Transverse colon (tissue), 4 donors: ENCODE measurements around the gene ADD3.

Source experiments
- POLR2AphosphoS5 ChIP-seq, 3 donors: sonication (generic); formaldehyde crosslinking; IDR thresholded peaks; one replicate each; pipeline ENCODE4 v1.6.1; 2016; ENCODE audit warnings: antibody characterized with exemption in 3 of 3
- TF ChIP-seq, protein P1 (sequence below), 5 experiments: fragments of 200-600 bp in 3 of 5; fragments of 450-650 bp in 2 of 5; sonication (generic) in 3 of 5; IDR thresholded peaks; 1 replicate in 2 of 5; 2 replicates in 3 of 5; pipeline ENCODE4 v1.5.1; 2016 to 2017; ENCODE audit warnings: antibody characterized with exemption in 5 of 5, inconsistent platforms in 3 of 5, mild to moderate bottlenecking in 2 of 5, moderate library complexity in 1 of 5

DNA sequence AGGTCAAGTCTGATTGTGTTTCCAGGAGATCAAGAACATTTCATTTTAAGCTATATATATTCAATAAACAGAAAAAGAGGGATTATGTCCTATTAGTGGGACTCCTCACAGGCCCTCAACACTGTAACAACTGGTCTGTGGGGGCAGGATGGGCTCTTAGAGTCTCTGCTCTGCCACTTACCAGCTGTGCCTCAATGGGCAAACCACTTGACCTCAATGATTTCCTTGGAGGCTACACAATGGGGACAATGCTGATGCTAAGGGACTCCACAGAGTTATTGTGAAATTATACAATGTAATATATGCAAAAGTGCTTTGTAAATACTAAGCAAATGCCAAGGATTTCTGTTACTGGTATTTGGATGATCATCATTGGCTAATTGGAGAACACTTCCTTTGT is 166.4 kb downstream of the ADD3 start:
- TF ChIP-seq, protein P1, sequence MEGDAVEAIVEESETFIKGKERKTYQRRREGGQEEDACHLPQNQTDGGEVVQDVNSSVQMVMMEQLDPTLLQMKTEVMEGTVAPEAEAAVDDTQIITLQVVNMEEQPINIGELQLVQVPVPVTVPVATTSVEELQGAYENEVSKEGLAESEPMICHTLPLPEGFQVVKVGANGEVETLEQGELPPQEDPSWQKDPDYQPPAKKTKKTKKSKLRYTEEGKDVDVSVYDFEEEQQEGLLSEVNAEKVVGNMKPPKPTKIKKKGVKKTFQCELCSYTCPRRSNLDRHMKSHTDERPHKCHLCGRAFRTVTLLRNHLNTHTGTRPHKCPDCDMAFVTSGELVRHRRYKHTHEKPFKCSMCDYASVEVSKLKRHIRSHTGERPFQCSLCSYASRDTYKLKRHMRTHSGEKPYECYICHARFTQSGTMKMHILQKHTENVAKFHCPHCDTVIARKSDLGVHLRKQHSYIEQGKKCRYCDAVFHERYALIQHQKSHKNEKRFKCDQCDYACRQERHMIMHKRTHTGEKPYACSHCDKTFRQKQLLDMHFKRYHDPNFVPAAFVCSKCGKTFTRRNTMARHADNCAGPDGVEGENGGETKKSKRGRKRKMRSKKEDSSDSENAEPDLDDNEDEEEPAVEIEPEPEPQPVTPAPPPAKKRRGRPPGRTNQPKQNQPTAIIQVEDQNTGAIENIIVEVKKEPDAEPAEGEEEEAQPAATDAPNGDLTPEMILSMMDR (IDR thresholded peaks at IDR 0.05): no peak
- TF ChIP-seq POLR2AphosphoS5 (IDR thresholded peaks at IDR 0.05): no peak
